GM19455 (cell line): ENCODE results near the gene ITGB6.

ENCODE experiments used
- ATAC-seq: cut with Tn5 transposase; IDR thresholded peaks from one replicate; pipeline ENCODE4 v1.9.1; 2021; ENCODE audit not compliant: unreplicated experiment

Gene ITGB6

DNA sequence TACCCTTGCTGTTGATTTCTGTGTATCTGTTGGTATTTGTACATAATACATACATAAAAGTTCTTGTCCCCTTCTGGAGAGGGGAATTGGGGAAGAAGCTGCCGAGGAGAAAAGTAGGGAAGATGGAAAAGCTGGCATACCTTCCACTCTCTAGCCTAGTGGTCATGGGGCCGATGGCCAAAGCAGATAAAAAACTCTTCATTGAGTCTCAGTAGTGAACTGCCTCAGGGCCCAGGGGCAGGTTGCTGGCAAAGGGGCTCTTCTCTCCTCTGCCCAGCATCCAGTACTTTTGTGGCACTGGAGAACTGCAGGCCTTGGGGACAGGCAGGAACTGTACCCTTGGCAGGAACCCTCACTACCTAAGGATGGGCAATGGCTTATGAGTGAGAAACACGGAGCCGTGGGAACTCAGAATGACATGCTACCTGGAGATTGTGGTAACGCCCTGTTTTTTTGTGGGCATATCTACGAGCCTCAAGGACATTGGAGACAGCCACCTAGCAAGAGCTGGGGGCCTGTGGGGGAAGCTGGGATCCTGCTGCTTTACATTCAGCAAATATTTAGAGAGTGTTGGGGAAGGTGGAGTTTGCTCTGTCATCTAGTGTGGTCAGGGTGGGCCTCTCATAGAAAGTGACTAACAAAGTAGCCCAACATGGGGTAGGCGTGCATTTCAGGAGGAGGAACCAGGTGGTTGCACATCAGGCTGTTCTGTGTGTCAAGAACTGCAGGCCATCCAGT, 22.6 kb upstream of the ITGB6 start:
- no peak for ATAC-seq

DNA sequence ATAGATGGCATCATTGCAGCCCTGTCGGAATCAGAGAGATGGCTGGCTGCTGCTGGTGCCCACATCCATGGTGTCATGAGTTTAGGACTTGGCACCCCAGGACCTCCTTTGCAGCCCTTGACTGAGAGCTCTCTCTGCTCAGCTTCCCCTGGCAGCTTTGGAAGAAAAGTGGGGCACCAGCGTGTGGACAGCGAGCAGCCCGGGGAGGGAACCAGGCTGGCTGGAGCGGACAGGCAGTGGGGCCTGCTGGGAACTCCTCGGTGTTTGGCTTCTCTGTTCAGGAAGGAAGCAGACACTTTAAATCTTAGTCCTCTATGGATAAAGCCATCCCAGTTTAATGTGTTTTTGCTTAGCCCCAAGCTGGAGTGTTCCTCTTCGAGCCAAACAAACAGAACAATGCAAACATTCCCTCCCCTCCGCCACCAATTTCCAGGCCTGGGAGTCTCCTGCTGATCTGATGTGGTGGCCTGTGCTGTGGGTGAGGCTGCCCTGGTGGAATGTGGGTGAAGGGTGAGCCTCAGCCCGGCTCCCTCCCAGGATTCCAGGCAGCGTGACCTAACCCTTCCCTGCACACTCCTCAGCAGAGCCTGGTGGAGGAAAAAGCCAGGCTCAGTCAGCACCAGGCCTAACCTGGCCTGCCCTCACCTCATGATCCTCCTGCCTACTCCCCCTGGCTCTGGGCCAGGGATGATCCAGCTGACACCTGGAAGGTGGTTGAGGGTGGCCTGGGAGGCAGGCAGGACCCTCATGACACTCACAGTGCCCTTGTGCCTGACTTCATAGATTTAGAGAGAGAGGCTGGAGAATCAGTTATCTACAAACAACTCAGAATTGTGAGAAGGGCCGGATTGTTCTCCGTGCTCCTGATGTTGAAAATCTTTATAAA, 21.6 kb upstream of the ITGB6 start:
- no peak for ATAC-seq

DNA sequence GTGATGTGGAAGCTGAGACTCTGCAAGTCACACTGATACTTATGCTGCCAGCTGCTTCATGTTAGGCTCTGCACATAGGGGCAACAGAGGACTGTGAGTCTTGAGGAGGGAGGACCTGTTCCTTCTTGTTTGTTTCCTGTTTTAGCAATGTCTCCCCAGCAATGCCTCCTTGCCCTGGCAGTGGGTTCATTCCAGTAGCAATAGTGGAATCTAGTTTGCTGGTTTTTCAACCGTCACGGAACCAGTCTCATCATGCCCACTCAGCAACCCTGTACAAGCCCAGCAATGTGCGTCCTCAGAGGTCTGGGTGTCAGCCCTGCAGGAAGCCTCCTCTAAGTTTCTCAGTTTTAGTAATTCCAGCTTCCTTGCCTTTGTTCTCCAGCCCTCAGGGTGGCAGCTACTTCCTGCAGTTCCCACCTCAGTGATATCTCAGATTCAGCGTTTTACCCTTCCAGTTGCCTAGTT, 20.5 kb upstream of the ITGB6 start:
- ATAC-seq = no peak

DNA sequence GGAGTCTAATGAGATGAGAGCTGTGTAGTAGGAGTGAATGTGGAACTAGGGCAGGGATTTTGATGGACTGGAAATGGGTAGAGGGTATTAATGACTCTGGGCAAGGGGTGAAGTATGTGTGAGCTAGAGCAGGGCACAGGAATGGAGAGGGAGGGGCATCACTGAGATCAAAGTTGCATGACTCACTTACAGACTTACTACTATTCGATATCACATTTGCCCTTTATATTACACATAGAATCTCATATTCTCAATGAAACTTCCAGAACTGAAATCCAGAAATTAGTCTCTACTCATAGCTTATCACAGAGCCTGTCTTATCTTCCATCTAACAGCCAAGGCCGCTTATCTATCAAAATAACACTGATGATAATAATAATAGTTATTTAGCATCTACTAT, 20.0 kb upstream of the ITGB6 start:
- no peak for ATAC-seq

DNA sequence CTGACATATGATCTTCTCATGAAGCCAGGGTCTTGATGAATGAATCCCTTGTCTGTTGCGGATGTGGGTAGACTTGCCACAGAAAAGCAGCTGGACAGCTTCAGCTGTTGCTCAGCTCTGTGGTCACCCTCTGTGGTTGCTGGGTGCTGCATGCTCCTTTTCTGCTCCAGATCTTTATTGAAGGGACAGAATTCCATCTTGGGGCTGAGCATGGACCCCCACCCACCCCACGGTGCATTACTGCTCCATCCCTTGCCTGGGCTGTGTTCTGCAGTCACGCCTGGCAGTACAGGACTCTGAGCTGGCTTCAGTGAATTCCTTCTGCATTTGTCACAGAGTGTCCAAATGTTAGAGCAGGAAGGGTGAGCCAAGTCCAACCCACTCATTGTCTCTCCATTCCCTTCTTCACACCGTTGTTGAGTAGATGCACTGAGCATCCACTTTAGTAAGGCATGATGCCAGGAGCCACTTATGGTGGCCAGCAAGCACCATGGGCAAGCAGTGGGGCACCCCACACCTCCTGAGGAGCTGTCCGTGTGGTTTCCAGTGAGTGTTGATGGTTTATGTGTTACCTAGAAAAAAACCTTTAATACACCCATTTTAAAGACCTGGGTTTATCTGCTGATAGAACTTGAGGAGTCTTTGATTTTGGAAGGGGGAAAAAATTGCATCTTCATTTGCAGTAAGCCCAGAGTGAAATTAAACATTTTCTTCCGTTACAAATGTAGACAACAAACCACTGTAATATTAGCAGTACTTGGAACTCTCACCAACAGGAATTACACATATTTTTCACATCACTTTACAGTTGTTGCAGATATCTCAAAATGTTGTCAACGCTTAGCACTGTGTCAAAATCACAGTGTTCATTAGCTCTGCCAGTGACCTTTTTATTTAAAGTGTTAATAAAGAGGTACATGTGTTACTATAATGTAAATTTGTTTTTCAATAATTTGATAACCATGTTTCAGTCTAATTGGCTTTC, 14.7 kb upstream of the ITGB6 start:
- ATAC-seq = no peak

DNA sequence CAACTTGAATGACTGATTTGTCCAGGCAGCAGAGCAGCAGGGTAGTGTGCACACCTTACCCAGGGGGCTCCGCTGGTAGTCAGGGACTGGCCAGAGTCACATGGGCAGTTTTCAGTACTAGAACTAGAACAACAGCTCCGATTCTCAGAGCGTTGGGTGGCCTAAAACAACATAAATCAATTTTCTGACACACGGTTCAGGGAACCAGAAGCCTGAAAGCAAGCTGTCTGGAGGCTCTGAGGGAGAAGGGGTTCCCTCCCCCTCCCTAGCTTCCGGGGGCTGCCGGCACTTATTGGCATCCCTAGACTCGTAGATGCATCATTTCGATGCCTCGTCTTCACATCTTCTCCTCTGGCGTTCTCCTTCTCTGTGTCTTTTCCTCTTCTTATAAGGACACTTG, 13.4 kb upstream of the ITGB6 start:
- ATAC-seq = no peak

DNA sequence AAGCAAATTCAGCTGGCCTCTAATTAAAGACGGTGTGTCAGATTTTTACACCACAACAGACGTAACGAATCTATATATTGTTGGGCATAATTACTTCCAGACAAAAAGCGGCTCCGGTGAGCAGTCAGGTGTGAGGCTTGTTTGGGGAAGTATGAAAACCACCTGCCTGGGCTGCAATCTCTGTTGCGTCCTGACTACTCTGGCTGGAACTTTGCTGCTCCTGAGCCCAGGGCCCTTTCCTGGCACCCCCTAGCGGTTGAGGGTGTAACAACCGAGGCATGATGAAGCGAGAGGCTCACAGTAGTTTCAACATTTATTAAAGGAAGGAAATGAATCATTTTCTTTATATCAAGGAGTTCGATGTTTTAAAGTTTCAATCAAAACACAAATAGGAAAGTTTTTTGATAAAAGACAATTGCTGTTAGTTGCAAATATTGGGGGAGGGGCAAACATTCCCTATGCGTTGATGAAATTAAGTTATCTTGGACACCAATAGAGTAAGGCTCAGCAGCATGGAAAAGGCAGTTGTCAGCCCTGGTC, 10.6 kb upstream of the ITGB6 start:
- peak; percentile 96 for ATAC-seq

DNA sequence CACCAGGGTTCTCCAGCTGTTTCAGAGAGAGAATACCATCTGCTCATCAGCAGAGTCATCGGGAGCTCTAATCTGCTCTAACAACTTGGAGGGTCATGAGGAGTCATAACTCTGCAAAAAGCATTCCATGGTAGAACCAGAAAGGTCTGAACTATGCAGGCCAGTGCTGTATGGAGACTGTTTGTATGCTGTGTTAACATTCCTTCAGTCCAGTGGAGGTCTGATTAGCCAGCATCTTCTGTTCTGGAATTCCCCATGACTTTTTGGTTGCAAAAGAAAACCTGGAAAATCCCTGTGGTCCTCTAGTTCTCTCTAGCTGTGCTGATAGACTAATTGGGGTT, 9.4 kb upstream of the ITGB6 start:
- ATAC-seq = no peak

DNA sequence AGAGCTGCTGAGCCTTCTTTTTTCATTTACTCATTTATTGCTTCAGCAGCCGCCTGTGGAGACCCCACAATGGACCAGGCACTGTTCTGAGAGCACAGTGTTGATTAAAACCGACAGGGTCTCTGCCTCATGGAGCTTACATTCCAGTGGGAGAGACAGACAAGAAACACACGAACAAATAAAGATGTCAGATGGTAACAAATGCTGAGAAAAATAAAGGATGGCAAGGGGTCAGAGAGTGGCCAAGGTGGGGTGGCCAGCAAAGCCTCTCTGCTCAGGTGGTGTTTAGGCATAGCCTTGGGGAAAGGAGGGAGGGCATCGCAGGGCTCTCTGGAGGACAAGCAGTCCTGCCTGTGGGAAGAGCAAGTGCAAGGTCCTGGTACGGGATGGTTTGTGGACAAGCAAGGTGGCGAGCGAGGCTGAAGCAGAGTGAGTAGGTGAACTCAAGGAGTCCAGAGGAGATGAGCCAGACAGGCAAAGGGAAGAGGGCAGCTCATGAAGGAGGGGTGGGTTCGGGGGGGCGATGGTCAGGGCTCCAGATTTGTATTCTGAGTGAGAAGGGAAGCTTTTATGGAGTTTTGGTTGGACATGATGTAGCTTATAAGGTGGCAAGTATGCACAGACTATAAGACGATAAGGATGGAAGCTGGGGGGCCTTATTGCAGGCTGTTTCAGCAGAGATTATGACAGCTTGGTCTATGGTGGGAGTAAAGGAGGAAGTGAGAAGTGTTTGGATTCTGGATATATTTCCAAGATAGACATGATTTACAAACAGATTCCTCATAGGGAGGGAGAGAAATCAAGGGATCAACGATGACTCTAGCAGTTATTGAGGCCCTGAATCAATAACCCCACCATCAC, 8.8 kb upstream of the ITGB6 start:
- ATAC-seq = no peak

DNA sequence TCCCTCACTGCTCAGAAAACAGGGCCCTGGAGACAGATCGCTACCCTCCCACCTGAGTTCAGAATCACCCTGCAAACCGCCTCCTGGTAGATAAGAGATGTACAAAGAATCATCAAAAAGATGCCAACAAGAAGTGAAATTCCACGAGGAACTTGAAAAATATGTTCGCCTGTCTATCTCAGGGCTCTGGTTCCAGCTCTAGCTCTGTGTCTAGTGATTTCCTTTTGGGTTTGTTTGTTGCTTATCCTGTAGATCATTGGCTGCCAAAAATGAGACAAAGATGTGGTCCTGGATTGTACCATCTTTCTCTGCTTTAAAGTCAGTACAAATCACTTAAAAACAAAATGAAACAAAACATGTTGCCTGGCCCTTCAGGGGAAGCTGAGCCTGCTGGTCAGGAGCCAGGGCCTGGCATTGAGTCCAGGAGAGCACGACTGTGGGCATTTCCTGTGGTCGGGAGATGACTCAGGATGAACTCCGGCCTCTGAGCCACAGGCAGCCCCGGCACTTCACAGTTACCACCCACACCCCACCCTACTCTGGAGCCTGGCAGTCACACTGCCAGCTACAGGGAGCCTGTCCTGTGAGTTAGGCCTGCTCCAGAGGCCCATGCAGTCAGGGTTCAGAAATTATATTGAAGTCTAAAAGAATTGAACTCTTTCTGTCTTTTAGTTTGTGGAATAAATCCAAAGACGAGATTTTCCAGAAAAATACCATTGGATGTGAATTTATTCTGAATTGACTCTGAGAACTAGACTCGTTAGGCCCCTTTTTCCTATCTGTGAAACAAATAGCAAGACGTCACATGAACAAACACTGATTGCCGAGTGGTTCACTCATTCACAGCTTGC, 8.0 kb upstream of the ITGB6 start:
- no peak for ATAC-seq

DNA sequence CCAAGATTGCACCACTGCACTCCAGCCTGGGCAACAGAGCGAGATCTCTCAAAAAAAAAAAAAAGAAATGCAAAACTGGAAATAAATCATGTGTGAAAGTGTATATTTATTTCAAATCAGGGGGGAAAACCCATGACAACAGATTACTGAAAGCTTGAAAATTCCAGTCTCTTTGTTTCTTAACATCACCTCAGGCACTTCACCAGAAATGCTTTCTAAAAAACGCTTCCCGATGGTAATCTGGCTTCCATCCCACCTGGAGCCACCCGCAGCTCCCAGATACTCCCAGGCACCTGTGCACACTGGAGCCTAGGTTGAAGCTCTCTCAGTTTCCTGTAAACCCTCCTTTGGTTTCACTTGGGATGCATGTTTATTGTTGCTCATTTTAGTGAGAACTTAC, 7.2 kb upstream of the ITGB6 start:
- no peak for ATAC-seq

DNA sequence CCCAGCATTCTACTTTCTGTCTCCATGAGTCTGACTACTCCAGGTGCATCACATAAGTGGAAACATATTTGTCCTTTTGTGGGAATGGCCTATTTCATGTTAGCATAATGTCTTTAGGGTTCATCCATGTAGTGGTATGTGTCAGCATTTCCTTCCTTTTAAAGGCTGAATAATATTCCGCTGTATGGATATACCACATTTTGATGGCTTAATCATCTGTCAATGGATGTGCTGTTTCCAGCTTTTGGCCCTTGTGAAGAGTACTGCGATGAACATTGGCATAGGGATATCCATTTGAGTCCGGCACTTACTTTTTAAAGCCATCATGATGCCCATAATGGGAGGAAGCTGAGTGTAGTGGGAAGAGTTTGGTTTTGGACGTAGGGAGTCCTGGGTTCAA, 6.4 kb upstream of the ITGB6 start:
- ATAC-seq = no peak

DNA sequence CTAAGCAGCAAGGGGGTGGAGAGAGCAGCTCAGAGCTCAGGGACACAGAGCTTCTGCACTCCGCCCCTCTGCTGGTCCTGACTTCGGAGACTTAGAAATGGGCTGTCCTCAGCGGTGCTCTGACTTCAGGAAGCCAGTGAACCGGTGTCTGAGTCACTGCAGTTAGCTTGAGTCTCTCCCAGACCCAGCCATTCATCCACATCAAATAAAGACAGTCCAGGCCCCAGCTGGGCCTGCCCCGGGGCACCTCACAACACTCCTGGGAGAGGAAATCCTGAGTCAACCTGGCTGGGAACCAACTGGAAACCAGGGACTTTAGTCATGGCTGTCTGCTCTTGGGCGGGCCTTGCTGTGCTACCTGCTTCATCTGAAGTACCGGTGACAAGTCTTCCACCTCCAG, 5.4 kb upstream of the ITGB6 start:
- no peak for ATAC-seq

DNA sequence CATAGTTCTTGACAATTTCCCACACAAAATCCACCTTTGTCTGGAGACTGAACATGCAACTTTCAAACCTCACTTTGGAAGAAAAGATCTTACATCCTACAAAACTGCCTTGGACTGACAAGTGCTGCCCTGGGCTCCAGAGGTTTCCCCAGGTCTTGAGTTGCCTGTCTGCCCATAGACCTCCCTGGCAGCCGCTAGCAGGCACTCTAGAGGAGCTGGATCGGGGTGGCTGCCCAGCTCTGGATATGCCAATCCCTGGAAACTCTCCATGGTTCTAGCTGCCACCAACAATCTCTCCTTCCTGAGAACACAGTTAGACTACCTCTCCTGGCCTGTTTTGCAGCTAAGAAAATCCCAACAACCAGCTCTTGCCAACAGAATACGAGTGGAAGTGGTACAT, 3.4 kb upstream of the ITGB6 start:
- ATAC-seq = no peak

DNA sequence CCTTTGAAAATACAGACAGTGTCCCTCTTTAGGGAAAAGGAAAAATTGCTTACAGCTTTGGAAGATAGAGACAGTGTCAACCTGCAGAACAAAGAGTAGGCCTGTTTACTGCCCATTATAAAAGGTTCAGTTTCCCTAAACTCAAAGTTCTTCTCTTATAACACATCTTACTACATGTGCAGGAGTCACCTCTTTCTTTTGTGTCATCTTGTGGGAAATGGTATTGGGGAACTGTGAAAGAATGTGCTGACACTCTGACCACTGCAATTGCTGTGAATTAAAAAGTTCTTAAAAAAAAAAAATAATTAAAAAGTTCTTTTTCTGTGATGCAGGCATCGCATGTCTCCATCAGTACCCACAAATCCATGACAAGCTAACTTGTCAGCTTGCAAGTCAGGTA, 2.9 kb upstream of the ITGB6 start:
- no peak for ATAC-seq

DNA sequence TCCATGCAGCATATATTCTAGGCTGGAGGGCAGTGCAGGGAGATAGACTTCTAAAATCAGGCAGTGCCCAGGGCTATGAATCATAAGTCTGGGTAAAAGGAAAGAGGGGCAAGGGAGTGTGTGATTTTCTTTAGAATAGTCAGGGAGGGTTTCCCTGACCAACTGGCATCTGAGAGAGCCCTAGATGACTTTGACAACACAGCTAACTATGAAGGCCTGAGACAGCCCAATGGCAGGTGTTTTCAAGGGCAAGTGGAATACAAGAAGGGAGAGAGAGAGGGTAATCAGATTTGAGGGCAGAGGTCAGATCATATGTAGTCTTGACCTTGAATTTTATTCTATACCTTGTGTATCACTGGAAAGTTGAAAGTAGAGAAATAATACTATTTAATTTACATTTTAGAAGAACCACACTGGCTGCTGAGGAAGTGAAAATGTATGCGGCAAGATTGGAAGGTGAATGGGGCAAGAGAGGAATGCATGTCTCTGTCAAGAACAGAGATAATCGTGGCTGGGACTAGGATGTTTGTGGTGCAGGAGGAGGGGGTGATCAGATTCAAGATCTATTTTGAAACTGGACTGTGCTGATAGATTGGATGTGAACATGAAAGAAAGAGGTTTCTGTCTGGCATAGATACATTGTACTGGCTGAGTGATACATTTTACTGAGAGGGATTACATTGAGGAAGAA, 1.9 kb upstream of the ITGB6 start:
- no peak for ATAC-seq

DNA sequence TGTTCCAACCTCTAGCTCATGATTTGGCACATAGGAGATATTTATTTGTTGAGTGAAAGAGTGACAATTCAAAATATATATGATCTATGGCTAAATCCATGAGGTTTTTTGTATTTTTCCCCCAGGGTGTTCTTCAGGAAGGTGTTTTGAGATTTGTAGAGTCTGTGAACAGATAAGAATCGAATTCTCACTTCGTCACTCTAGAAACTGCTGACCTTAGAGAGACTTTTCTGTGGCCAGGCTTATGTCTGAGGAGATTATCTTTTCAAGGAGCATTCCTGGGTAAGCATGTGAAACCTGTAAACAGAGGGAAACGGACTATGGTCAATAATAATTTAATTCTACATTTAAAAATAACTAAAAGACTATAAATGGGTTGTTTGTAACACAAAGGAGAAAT, 849 bp upstream of the ITGB6 start:
- ATAC-seq = no peak

DNA sequence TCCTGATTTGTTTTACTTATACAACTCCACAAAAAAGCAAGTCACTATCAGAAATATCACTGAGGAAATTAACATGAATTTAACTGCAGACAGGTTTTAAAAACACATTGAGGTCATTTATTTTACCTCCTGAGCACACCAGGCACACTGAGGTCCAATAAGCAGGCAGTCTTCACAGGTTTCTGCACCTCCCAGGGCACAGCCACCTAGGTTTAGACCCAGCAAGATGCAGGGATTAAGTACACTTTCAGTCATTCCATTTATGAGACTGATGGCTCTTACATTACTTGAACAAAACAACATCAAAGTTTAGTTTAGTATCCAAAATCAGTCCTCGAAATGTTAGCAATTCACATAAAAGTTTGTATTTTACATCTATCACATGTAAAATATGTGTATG, 1.0 kb downstream of the ITGB6 start:
- no peak for ATAC-seq

DNA sequence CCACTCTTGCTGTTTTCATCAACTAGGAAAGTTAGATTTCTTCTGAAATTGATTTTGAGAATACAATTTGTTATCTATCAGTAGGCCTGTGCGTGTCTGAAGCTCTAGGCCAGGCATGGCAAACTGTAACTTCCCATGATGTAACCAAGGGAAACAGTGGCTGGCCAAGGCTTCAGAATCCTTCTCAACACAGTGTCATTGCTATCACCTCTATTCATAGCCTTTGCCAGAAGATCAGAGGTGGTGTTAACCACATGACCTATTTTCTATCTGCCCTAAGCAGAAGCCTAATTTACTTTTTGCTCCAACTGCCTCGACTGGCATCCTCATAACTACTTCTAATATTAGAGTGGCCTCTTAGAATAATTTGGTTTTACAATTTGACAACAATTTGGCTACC, 2.5 kb downstream of the ITGB6 start:
- no peak for ATAC-seq
